Cerebellar nuclear complex (tissue), 1 donor: Measurements from ENCODE around the gene TAS2R14.

ENCODE experiments used
- DNase-seq, 2 experiments: peaks; one replicate each; lab custom pipeline; 2025; lab: John Stamatoyannopoulos, UW

The TAS2R14 gene

DNA sequence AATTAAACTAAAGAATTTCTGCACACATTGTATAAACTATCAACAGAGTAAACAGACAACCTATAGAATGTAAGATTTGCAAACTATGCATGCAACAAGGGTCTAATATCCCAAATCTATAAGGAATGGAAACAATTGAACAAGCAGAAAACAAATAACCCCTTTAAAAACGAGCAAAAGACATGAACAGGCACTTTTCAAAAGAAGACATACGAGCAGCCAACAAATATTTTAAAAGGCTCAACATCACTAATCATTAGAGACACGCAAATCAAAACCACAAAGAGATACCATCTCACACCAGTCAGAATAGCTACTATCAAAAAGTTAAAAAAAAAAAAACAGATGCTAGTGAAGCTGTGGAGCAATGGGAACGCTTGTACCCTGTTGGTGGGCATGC is 34.4 kb downstream of the TAS2R14 start:
- DNase-seq: no peak

- DNase-seq: no peak
Measured at GRCh38 chr12:10901427-10901826, 37.6 kb downstream of the TAS2R14 start.

- DNase-seq: no peak
Measured at GRCh38 chr12:10900972-10901371, 38.1 kb downstream of the TAS2R14 start.

GRCh38 chr12:10900530-10900929 is 38.5 kb downstream of the TAS2R14 start:
- no peak for DNase-seq

DNA sequence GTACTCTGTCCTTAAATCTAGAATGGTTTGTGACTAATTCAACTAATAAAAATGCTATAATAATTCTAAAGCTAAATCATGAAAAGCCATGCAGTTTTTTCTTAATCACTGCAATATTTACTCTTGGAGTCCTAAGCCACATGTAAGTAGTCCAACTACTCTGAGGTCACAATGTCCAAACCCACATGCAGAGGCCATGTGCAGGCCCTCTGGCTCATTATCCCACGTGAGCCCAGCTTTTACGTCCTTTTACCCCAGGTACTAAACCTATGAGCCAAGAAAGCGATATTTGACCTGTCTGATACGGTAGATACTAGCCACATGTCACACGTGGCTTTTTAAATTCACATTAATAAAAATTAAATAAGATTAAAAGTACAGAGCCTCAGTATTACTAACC is 42.2 kb downstream of the TAS2R14 start:
- DNase-seq: no peak

DNA sequence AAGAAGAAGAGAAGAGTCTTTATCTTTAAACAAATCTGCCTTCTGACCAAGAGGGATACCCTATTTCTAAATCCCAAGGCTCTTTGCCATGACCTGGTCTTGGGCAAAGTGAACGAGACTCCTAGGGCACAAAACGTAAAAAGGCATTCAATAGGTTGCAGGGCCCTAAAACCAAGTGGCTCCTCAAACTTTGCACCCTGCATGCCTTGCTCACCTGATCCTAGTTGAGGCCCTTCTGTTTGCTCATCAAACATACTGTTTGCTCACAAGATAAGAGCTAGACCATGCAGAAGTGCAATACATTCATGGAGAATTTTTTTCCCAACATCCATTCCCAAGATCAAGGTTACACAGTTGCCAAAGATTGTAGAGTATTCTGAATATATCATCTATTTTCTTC is 47.1 kb downstream of the TAS2R14 start:
- no peak for DNase-seq

DNA sequence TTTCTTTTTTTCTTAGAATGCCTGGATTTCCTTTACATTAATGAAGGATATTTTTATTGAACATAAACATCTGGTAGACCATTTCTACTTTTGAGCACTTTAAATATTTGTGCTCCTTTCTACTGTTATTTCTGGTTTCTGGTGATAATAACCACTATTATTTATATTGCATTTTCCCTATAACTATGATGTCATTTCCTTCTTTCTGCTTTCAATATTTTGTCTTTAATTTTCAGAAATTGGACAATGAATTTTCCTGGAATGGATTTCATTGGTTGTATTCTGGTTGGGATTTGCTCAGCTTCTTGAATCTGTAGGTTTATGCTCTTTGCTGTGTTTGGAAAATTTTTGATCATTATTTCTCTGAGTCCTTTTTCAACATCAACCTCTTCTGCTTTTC is 49.8 kb downstream of the TAS2R14 start:
- DNase-seq: no peak
